Measurements from ENCODE around the gene CDC16.
"Not testable (repeated sequence)": the region's sequence is repeated elsewhere in the genome, so short reads cannot be mapped to it uniquely, and the experiment has no call there.

The CDC16 gene

GRCh38 chr13:114226699-114227323 lies 7.9 kb upstream of the CDC16 start:
- peak; percentile 74 to 80 for DNase-seq (ENCODE audit: low read depth in 1 of 2, low spot score in 1 of 2)

GRCh38 chr13:114227528-114227927 lies 7.2 kb upstream of the CDC16 start:
- DNase-seq (ENCODE audit: low read depth in 1 of 2, low spot score in 1 of 2): no peak

GRCh38 chr13:114228176-114228575 lies 6.5 kb upstream of the CDC16 start:
- DNase-seq (ENCODE audit: low read depth in 1 of 2, low spot score in 1 of 2): no peak

- no peak for DNase-seq (ENCODE audit: low read depth in 1 of 2, low spot score in 1 of 2)
These were observed 5.2 kb upstream of the CDC16 start for GRCh38 chr13:114229506-114229905.

- DNase-seq (ENCODE audit: low read depth in 1 of 2, low spot score in 1 of 2): no peak
These were observed 4.6 kb upstream of the CDC16 start for GRCh38 chr13:114230117-114230516.

- DNase-seq (ENCODE audit: low read depth in 1 of 2, low spot score in 1 of 2): no peak
These were observed 4.1 kb upstream of the CDC16 start for GRCh38 chr13:114230575-114230974.

GRCh38 chr13:114231886-114232285 lies 2.8 kb upstream of the CDC16 start:
- DNase-seq (ENCODE audit: low read depth in 1 of 2, low spot score in 1 of 2): no peak

GRCh38 chr13:114234266-114234644 lies 442 bp upstream of the CDC16 start:
- no peak for DNase-seq (ENCODE audit: low read depth in 1 of 2, low spot score in 1 of 2)

GRCh38 chr13:114235697-114236096 lies 1.0 kb downstream of the CDC16 start:
- DNase-seq (ENCODE audit: low read depth in 1 of 2, low spot score in 1 of 2): no peak

GRCh38 chr13:114236227-114236626 lies 1.5 kb downstream of the CDC16 start:
- DNase-seq (ENCODE audit: low read depth in 1 of 2, low spot score in 1 of 2): no peak

GRCh38 chr13:114237415-114238112 lies 2.9 kb downstream of the CDC16 start:
- DNase-seq (ENCODE audit: low read depth in 1 of 2, low spot score in 1 of 2): no peak

- DNase-seq (ENCODE audit: low read depth in 1 of 2, low spot score in 1 of 2): no peak
These were observed 7.2 kb downstream of the CDC16 start for GRCh38 chr13:114241918-114242317.

- DNase-seq (ENCODE audit: low read depth in 1 of 2, low spot score in 1 of 2): no peak
These were observed 9.3 kb downstream of the CDC16 start for GRCh38 chr13:114243971-114244370.

GRCh38 chr13:114244637-114245036 lies 9.9 kb downstream of the CDC16 start:
- no peak for DNase-seq (ENCODE audit: low read depth in 1 of 2, low spot score in 1 of 2)

GRCh38 chr13:114248011-114248410 lies 13.3 kb downstream of the CDC16 start:
- no peak for DNase-seq (ENCODE audit: low read depth in 1 of 2, low spot score in 1 of 2)

- DNase-seq (ENCODE audit: low read depth in 1 of 2, low spot score in 1 of 2): no peak
These were observed 14.4 kb downstream of the CDC16 start for GRCh38 chr13:114249077-114249476.

GRCh38 chr13:114251639-114252440 lies 17.1 kb downstream of the CDC16 start:
- not testable (repeated sequence) for DNase-seq (ENCODE audit: low read depth in 1 of 2, low spot score in 1 of 2)

- no peak for DNase-seq (ENCODE audit: low read depth in 1 of 2, low spot score in 1 of 2)
These were observed 21.9 kb downstream of the CDC16 start for GRCh38 chr13:114256547-114256946.

GRCh38 chr13:114257014-114257413 lies 22.3 kb downstream of the CDC16 start:
- DNase-seq (ENCODE audit: low read depth in 1 of 2, low spot score in 1 of 2): no peak

- no peak for DNase-seq (ENCODE audit: low read depth in 1 of 2, low spot score in 1 of 2)
These were observed 23.9 kb downstream of the CDC16 start for GRCh38 chr13:114258589-114258988.

- DNase-seq (ENCODE audit: low read depth in 1 of 2, low spot score in 1 of 2): no peak
These were observed 24.7 kb downstream of the CDC16 start for GRCh38 chr13:114259374-114259773.

- no peak for DNase-seq (ENCODE audit: low read depth in 1 of 2, low spot score in 1 of 2)
These were observed 25.3 kb downstream of the CDC16 start for GRCh38 chr13:114259974-114260373.

All from activated T-helper 1 cell treated with anti-CD3 and anti-CD28 coated beads, Interleukin-2, amount 50 U/mL, for 16 hours (primary cell).